ENCODE results near the gene TDG. TPM values are rescaled to one million over a fixed set of nuclear protein-coding genes. Genes with fewer than 3 reads are reported as not detected.
"Not testable (repeated sequence)": the region's sequence is repeated elsewhere in the genome, so short reads cannot be mapped to it uniquely, and the experiment has no call there.

TDG gene
- total RNA-seq, 2 experiments from 2014 or later, result 35.4 to 37.2 TPM

DNA sequence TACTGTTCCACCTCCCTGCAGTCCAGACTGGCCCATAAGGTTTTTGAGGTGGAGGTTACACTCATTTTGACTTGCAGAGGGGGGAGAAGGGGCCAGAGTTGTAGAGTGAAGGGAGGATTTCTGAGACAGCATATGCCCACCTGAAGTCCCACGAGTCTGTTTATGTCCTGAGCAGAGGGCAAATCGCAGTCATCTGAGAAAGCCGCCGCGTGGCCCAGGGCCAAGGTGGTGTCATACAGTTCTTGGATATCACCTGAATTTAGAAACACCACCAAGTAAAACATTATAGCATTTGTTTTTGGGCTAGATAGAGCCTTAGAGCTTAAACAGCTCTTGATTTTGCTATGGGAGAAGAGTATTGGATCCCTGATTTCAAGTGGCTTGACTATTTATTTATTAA lies 30.9 kb downstream of the TDG start:
- H3K36me3 Mint-ChIP-seq (ENCODE audit: low read depth), result no peaks in the 10 kb centered on the region
- H3K4me1 Mint-ChIP-seq, result no peaks in the 10 kb centered on the region
- ATAC-seq (no peak), DNase-seq (no peak)
- H3K9me3 Mint-ChIP-seq (ENCODE audit: low read depth), result no peaks in the 10 kb centered on the region
- H3K27me3 Mint-ChIP-seq, result peaks cover 10% of the 10 kb centered on the region
- no peak overlapping the region for H3K27ac Mint-ChIP-seq
- no peak overlapping the region for H3K4me3 Mint-ChIP-seq
- POLR2A ChIA-PET, result interaction anchor here (0.6 kb wide), 1 partner anchor 71 kb away, joined by 7 read pairs; no protein-coding TSS in a partner anchor
- intact Hi-C loops (cut with DNase I, micrococcal nuclease), result no loop called here
- CTCF ChIA-PET, result no interaction called here

DNA sequence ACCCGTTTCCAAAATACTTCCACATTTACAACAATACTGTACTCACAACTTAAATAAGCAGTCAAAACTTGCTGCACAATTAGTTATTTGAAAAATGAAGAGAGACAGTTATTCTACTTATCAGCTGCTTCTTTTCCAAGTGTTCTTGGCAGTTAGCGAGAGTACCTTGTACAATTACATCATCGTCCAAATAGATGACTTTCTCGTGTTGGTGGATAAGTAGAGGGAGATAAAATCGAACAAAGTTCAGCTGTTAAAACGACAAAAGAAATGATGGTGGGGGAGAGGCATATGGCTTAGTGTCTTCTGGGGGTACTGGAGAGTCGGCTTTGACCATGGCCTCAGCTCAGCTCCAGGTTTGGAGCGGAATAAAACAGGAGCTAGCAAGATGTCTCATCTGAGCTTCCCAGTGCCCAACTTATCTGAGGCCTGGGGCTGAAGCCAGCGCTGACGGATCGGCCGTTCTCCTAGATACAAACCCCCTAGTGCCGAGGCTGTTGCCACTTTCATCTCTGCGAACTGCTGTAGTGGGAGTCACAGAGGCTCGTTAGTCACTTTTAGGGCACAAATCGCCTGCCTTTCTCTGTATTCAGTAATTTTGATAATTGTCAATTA lies 31.7 kb downstream of the TDG start:
- no peak for ATAC-seq
- Mint-ChIP-seq H3K36me3 (ENCODE audit: low read depth) (no peaks in the 10 kb centered on the region), H3K27ac (no peak overlapping the region), H3K27me3 (peaks cover 10% of the 10 kb centered on the region), H3K9me3 (ENCODE audit: low read depth) (no peaks in the 10 kb centered on the region), H3K4me1 (no peaks in the 10 kb centered on the region), H3K4me3 (no peak overlapping the region)
- intact Hi-C loops (cut with DNase I, micrococcal nuclease), result no loop called here
- CTCF ChIA-PET, result interaction anchor here (1.2 kb wide), 1 partner anchor 11 kb away, joined by 3 read pairs; no protein-coding TSS in a partner anchor
- no peak for DNase-seq
- POLR2A ChIA-PET, result no interaction called here

GRCh38 chr12:103998976-103999375 lies 33.3 kb downstream of the TDG start:
- Mint-ChIP-seq H3K27ac (no peak overlapping the region), H3K4me1 (no peaks in the 10 kb centered on the region), H3K9me3 (ENCODE audit: low read depth) (no peaks in the 10 kb centered on the region), H3K27me3 (peaks cover 20% of the 10 kb centered on the region), H3K4me3 (no peak overlapping the region), H3K36me3 (ENCODE audit: low read depth) (no peaks in the 10 kb centered on the region)
- ATAC-seq (no peak), DNase-seq (no peak)
- POLR2A ChIA-PET, result no interaction called here
- intact Hi-C loops (cut with DNase I, micrococcal nuclease), result no loop called here
- CTCF ChIA-PET, result no interaction called here

GRCh38 chr12:104000807-104001434 lies 35.2 kb downstream of the TDG start:
- Mint-ChIP-seq H3K36me3 (ENCODE audit: low read depth) (no peaks in the 10 kb centered on the region), H3K27ac (no peak overlapping the region), H3K9me3 (ENCODE audit: low read depth) (no peaks in the 10 kb centered on the region), H3K4me1 (no peaks in the 10 kb centered on the region), H3K27me3 (peaks cover 23% of the 10 kb centered on the region), H3K4me3 (no peak overlapping the region)
- ChIA-PET CTCF (no interaction called here), POLR2A (no interaction called here)
- ATAC-seq (no peak), DNase-seq (no peak)
- intact Hi-C loops (cut with DNase I, micrococcal nuclease), result no loop called here

GRCh38 chr12:104002686-104003085 lies 37.0 kb downstream of the TDG start:
- no peaks in the 10 kb centered on the region for H3K9me3 Mint-ChIP-seq (ENCODE audit: low read depth)
- ChIA-PET CTCF (interaction anchor here (0.5 kb wide), 1 partner anchor 1037 kb away, joined by 3 read pairs; no protein-coding TSS in a partner anchor), POLR2A (no interaction called here)
- H3K4me1 Mint-ChIP-seq, result no peaks in the 10 kb centered on the region
- H3K4me3 Mint-ChIP-seq, result no peak overlapping the region
- ATAC-seq (no peak), DNase-seq (no peak)
- no peak overlapping the region for H3K27ac Mint-ChIP-seq
- no peaks in the 10 kb centered on the region for H3K36me3 Mint-ChIP-seq (ENCODE audit: low read depth)
- intact Hi-C loops (cut with DNase I, micrococcal nuclease), result no loop called here
- peaks cover 23% of the 10 kb centered on the region for H3K27me3 Mint-ChIP-seq

DNA sequence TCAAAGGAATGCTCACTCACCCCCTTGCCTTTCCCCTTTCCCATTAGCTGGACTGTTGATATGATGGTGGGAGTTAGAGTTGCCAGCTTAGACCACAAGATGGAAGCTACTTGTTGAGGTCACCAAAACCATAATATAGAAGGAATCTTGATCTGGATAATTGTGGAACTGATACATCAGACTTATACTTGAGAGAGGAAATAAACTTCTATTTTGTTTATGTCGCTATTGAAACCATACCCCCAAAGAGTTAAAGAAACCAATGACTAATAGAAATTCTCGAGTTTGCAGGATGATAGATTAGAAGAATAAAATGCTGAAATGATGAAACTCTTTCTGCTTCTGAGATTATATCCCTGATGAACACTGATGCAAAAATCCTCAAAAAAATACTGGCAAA lies 37.9 kb downstream of the TDG start:
- ATAC-seq, result no peak
- H3K36me3 Mint-ChIP-seq (ENCODE audit: low read depth), result no peaks in the 10 kb centered on the region
- H3K27me3 Mint-ChIP-seq, result peaks cover 20% of the 10 kb centered on the region
- intact Hi-C loops (cut with DNase I, micrococcal nuclease), result no loop called here
- H3K4me1 Mint-ChIP-seq, result no peaks in the 10 kb centered on the region
- POLR2A ChIA-PET, result no interaction called here
- H3K9me3 Mint-ChIP-seq (ENCODE audit: low read depth), result no peaks in the 10 kb centered on the region
- DNase-seq, result no peak
- CTCF ChIA-PET, result interaction anchor here (0.6 kb wide), 1 partner anchor 94 kb away, joined by 3 read pairs; no protein-coding TSS in a partner anchor
- no peak overlapping the region for H3K27ac Mint-ChIP-seq
- no peak overlapping the region for H3K4me3 Mint-ChIP-seq

- Mint-ChIP-seq H3K27me3 (peaks cover 16% of the 10 kb centered on the region), H3K36me3 (ENCODE audit: low read depth) (no peaks in the 10 kb centered on the region), H3K4me3 (no peak overlapping the region), H3K4me1 (no peaks in the 10 kb centered on the region), H3K9me3 (ENCODE audit: low read depth) (no peaks in the 10 kb centered on the region), H3K27ac (no peak overlapping the region)
- CTCF ChIA-PET, result no interaction called here
- ATAC-seq, result no peak
- intact Hi-C loops (cut with DNase I, micrococcal nuclease), result no loop called here
- POLR2A ChIA-PET, result no interaction called here
- DNase-seq, result no peak
Observed at GRCh38 chr12:104006929-104007328, 41.3 kb downstream of the TDG start.

- peaks cover 3% of the 10 kb centered on the region for H3K27me3 Mint-ChIP-seq
- ChIA-PET CTCF (interaction anchor here (1.1 kb wide), 1 partner anchor 13 kb away, joined by 3 read pairs; no protein-coding TSS in a partner anchor), POLR2A (no interaction called here)
- no peak overlapping the region for H3K27ac Mint-ChIP-seq
- intact Hi-C loops (cut with DNase I, micrococcal nuclease), result no loop called here
- DNase-seq (no peak), ATAC-seq (no peak)
- H3K4me1 Mint-ChIP-seq, result no peaks in the 10 kb centered on the region
- H3K9me3 Mint-ChIP-seq (ENCODE audit: low read depth), result no peaks in the 10 kb centered on the region
- no peak overlapping the region for H3K4me3 Mint-ChIP-seq
- no peaks in the 10 kb centered on the region for H3K36me3 Mint-ChIP-seq (ENCODE audit: low read depth)
Observed at GRCh38 chr12:104010121-104010520, 44.4 kb downstream of the TDG start.

- H3K36me3 Mint-ChIP-seq (ENCODE audit: low read depth), result no peaks in the 10 kb centered on the region
- DNase-seq, result no peak
- ATAC-seq, result no peak
- no peaks in the 10 kb centered on the region for H3K9me3 Mint-ChIP-seq (ENCODE audit: low read depth)
- peaks cover 3% of the 10 kb centered on the region for H3K27me3 Mint-ChIP-seq
- intact Hi-C loops (cut with DNase I, micrococcal nuclease), result no loop called here
- no peak overlapping the region for H3K4me3 Mint-ChIP-seq
- CTCF ChIA-PET, result interaction anchor here (0.7 to 1.1 kb wide), 2 partner anchors 13 to 1459 kb away, joined by 3 read pairs; no protein-coding TSS in a partner anchor
- H3K27ac Mint-ChIP-seq, result no peak overlapping the region
- POLR2A ChIA-PET, result no interaction called here
- no peaks in the 10 kb centered on the region for H3K4me1 Mint-ChIP-seq
Observed at GRCh38 chr12:104010606-104011169, 45.0 kb downstream of the TDG start.

- Mint-ChIP-seq H3K27me3 (peaks cover 3% of the 10 kb centered on the region), H3K36me3 (ENCODE audit: low read depth) (no peaks in the 10 kb centered on the region), H3K4me3 (no peak overlapping the region), H3K4me1 (no peaks in the 10 kb centered on the region), H3K9me3 (ENCODE audit: low read depth) (no peaks in the 10 kb centered on the region), H3K27ac (no peak overlapping the region)
- ChIA-PET CTCF (interaction anchor here (1.1 kb wide), 1 partner anchor 12 kb away, joined by 3 read pairs; no protein-coding TSS in a partner anchor), POLR2A (no interaction called here)
- ATAC-seq, result no peak
- DNase-seq, result no peak
- intact Hi-C loops (cut with DNase I, micrococcal nuclease), result no loop called here
Observed at GRCh38 chr12:104011253-104011652, 45.6 kb downstream of the TDG start.

- ATAC-seq, result no peak
- ChIA-PET POLR2A (no interaction called here), CTCF (no interaction called here)
- Mint-ChIP-seq H3K4me3 (no peak overlapping the region), H3K27me3 (peaks cover 5% of the 10 kb centered on the region), H3K36me3 (ENCODE audit: low read depth) (no peaks in the 10 kb centered on the region), H3K4me1 (no peaks in the 10 kb centered on the region), H3K27ac (no peak overlapping the region), H3K9me3 (ENCODE audit: low read depth) (no peaks in the 10 kb centered on the region)
- no peak for DNase-seq
- intact Hi-C loops (cut with DNase I, micrococcal nuclease), result no loop called here
Observed at GRCh38 chr12:104012331-104012730, 46.7 kb downstream of the TDG start.

GRCh38 chr12:104021862-104022261 lies 56.2 kb downstream of the TDG start:
- not testable (repeated sequence) for H3K4me1 Mint-ChIP-seq

More at GRCh38 chr12:104021862-104022261, 56.2 kb downstream of the TDG start:
- POLR2A ChIA-PET; ATAC-seq; H3K9me3 Mint-ChIP-seq (ENCODE audit: low read depth); intact Hi-C loops (cut with DNase I, micrococcal nuclease); H3K4me3 Mint-ChIP-seq; H3K27ac Mint-ChIP-seq; DNase-seq; H3K36me3 Mint-ChIP-seq (ENCODE audit: low read depth): not testable (repeated sequence)
- H3K27me3 Mint-ChIP-seq, result peaks cover 25% of the 10 kb centered on the region
- CTCF ChIA-PET, result interaction anchor here (0.8 kb wide), 1 partner anchor 132 kb away, joined by 3 read pairs; no protein-coding TSS in a partner anchor

Data from activated CD4-positive, alpha-beta T cell treated with anti-CD3 and anti-CD28 coated beads for 36 hours (primary cell).